Stimulated activated naive CD4-positive, alpha-beta T cell treated with Interleukin-2 at 50 U/mL for 16 hours (primary cell): ENCODE results near the gene TAF11L12.
"Not testable (repeated sequence)": the region's sequence is repeated elsewhere in the genome, so short reads cannot be mapped to it uniquely, and the experiment has no call there.

Experiments used
- DNase-seq: peaks from one replicate; lab custom pipeline; 2025; lab: John Stamatoyannopoulos, UW

The TAF11L12 gene

DNA sequence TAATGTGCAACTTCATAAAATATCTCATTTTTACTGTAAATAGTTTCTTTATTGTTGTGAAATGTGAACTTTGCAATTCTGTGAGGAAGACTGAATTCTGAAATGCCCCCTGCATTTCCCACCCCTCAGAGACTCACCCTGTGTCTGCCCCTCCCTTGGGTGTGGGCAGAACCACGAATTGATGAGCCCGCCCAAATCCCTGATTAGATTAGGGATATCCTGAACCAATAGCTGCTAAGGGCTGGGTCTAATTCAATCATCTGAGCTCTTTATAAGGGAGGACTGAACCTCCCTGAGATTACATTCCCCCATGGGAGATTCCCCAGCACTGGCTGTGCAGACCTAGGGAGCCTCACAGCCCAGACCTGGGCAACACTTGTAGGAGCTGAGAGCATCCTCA, at the start of gene TAF11L12:
Gene TAF11L12 (plus strand): TSS at position 301 of the 400 bp plus-strand sequence.
- DNase-seq, result not testable (repeated sequence)

DNA sequence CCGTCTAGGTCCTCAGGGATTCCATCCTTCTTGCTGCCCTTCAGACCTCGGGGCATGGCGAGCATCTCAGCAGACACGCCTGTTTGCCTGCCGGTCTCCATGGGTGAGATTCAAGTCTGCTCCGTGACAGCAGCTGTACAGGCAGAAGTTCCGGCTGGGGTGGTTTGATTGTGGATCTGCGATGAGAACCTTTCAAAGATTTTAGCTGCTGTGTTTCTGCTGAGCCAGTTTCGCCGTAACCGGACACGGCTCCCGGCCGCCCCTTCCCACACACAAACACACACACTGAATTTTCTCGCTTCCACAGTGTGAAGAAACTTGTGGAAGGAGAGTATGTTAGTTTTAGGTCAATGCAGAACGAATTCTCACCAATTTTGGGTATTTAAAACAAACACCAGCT, 24.5 kb upstream of the TAF11L12 start, which contains the start of gene TAF11L7:
Gene TAF11L7 (minus strand): TSS at position 101 of the 400 bp plus-strand sequence.
- DNase-seq, result not testable (repeated sequence)

DNA sequence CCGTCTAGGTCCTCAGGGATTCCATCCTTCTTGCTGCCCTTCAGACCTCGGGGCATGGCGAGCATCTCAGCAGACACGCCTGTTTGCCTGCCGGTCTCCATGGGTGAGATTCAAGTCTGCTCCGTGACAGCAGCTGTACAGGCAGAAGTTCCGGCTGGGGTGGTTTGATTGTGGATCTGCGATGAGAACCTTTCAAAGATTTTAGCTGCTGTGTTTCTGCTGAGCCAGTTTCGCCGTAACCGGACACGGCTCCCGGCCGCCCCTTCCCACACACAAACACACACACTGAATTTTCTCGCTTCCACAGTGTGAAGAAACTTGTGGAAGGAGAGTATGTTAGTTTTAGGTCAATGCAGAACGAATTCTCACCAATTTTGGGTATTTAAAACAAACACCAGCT, 19.3 kb upstream of the TAF11L12 start, which contains the start of gene TAF11L8:
Gene TAF11L8 (minus strand): TSS at position 101 of the 400 bp plus-strand sequence.
- DNase-seq, result not testable (repeated sequence)

DNA sequence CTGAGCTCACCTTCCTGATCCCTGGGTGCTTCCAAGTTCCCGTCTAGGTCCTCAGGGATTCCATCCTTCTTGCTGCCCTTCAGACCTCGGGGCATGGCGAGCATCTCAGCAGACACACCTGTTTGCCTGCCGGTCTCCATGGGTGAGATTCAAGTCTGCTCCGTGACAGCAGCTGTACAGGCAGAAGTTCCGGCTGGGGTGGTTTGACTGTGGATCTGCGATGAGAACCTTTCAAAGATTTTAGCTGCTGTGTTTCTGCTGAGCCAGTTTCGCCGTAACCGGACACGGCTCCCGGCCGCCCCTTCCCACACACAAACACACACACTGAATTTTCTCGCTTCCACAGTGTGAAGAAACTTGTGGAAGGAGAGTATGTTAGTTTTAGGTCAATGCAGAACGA, 15.9 kb upstream of the TAF11L12 start, which contains the start of gene TAF11L9:
Gene TAF11L9 (minus strand): TSS at position 140 of the 400 bp plus-strand sequence.
- not testable (repeated sequence) for DNase-seq

- DNase-seq, result not testable (repeated sequence)
Measured at GRCh38 chr5:17597728-17598127, 12.5 kb upstream of the TAF11L12 start, which contains the start of gene TAF11L10. Gene TAF11L10 (minus strand): TSS chr5:17597828.

- DNase-seq, result not testable (repeated sequence)
Measured at GRCh38 chr5:17603880-17604279, 6.3 kb upstream of the TAF11L12 start, which contains the start of gene TAF11L11. Gene TAF11L11 (plus strand): TSS chr5:17604183.

DNA sequence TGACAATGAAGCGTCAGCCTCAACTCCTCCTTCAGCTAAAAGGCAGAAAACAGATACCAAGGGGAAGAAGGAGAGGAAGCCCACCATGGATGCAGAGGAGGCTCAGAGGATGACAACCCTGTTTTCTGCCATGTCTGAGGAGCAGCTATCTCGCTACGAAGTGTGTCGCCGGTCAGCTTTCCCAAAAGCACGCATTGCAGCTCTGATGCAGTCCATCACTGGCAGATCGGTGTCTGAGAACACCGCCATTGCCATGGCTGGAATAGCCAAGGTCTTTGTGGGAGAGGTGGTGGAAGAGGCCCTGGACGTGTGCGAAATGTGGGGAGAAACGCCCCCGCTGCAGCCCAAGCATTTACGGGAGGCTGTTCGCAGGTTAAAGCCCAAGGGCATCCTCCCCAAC, 5.2 kb upstream of the TAF11L12 start:
- DNase-seq, result no peak

DNA sequence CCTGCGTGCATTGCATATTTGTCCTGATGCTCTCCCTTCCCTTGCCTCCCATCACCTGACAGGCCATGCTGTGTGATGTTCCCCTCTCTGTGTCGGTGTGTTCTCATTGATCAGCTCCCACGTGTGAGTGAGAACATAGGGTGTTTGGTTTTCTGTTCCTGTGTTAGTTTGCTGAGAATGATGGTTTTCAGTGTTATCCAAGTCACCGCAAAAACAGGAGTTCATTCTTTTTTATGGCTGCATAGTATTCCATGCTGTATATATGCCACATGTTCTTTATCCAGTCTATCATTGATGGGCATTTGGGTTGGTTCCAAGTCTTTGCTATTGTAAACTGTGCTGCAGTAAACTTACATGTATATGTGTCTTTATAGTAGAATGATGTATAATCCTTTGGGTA, 2.7 kb upstream of the TAF11L12 start:
- DNase-seq, result not testable (repeated sequence)

DNA sequence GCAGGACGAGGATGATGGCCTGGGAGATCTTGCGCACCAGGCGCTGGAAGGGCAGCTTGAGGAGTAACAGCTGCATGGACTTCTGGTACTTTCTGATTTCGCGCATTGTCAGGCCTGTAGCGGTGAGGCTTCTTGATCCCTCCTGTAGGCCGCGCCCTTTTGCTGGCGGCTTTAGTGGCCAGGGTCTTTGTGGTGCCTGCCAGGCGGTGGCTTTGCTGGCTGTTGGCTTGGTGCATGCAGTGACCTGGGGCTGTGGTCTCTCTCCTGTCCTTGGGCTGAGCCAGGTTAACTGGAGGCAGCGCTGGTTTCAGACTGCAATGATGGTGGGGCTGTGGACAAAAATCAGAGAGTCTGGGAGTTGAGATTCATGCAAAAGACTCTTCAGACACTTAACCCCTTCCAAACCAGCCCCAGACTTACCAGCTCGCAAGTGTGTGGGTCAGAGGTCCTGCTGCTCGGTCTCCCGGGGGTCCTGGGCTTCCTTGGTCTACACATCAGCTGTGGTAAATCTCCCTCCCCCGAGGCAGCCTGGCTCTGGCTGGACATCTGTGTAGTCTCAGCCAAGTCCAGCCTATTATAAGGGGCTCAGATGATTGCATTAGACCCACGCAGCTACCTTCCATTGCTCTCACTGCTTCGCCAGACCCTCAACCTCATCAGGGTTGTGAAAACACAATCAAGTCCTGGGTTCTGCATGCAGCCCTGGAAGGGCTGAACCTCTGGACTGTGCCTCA, 4.8 kb downstream of the TAF11L12 start:
- no peak for DNase-seq

DNA sequence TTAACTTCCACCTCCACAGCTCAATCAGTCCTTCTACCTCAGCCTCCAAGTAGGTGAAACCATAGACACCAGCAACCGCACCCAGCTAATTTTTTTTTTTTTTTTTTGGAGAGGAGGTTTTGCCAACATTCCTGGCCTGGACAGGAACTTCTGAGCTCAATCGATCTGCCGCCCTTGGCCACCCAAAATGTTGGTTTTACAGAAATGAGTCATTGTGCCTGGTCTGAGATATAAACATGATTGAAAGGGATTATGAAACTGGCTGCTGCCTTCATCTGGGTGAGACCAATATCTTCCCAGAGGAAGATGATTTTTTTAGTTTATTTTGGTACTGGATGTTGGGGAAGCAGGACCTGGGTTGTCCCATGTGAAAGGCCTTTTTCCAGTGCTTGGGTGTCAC, 9.2 kb downstream of the TAF11L12 start:
- DNase-seq, result no peak

GRCh38 chr5:17620627-17621026, 10.4 kb downstream of the TAF11L12 start:
- DNase-seq, result no peak

- no peak for DNase-seq
Measured at GRCh38 chr5:17625686-17626085, 15.5 kb downstream of the TAF11L12 start.

GRCh38 chr5:17631788-17632187, 21.6 kb downstream of the TAF11L12 start, which contains the start of gene TAF11L13:
Gene TAF11L13 (plus strand): TSS chr5:17632088.
- DNase-seq, result not testable (repeated sequence)

DNA sequence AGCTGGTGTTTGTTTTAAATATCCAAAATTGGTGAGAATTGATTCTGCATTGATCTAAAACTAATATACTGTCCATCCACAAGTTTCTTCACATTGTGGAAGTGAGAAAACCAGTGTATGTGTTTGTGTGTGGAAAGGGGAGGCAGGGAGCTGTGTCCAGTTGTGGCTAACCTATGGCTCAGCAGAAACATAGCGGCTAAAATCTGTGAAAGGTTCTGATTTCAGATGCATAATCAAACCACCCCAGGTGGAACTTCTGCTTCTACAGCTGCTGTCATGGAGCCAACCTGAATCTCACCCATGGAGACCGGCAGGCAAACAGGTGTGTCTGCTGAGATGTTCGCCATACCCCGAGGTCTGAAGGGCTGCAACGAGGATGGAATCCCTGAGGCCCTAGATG, 24.0 kb downstream of the TAF11L12 start, which contains the start of gene TAF11L14:
Gene TAF11L14 (plus strand): TSS at position 301 of the 400 bp plus-strand sequence.
- no peak for DNase-seq

DNA sequence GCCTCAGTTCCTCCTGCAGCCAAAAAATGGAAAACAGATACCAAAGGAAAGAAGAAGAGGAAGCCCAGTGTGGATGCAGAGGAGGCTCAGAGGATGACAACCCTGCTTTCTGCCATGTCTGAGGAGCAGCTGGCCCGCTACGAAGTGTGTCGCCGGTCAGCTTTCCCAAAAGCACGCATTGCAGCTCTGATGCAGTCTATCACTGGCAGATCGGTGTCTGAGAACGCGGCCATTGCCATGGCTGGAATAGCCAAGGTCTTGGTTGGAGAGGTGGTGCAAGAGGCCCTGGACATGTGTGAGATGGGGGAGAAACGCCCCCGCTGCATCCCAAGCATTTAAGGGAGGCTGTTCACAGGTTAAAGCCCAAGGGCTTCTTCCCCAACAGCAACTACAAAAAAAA, 39.0 kb downstream of the TAF11L12 start:
- DNase-seq, result not testable (repeated sequence)

GRCh38 chr5:17655201-17655759, 45.1 kb downstream of the TAF11L12 start:
- not testable (repeated sequence) for DNase-seq

GRCh38 chr5:17655921-17656320, 45.7 kb downstream of the TAF11L12 start:
- DNase-seq, result no peak
